ENCODE results near the gene STXBP6. TPM values are rescaled to one million over a fixed set of nuclear protein-coding genes. Genes with fewer than 3 reads are reported as not detected.

Gene STXBP6
- total and polyA plus RNA-seq, 2 of the 13 experiments (the other 11 are each of a cell fraction or from before 2014, with no cell fraction given), result 35.3 to 42.8 TPM

DNA sequence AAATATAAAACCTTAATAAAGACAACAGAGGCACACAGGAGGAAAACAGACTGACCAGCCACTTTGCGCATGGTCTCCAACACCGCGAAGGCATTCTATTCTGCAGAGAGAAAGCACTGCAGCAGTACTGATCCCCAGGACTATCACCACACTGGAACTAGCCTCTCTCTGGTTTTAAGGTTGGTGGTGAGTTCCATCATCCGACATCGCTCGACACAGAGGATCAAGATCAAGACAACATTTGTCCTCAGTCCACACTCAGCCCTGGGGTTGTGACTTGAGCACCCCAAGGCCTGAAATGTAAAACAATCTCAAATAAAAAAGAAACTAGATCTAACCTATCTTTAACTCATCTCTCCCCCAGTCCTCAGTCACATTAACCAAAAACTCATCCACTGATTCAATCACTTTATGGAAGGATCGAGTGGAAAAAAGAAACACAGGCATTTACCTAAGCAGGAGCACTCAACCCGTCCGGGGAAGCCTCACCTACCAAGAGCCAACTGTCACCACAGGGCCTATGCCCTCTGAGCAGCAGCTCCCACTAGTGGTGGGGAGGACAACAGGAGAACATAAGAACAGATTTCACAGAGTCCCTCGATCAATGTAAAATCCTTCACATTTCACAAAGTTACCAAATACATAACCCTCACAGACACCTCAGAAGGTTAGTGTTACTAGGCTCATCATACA, 17.7 kb downstream of the STXBP6 start (continued):
- TF ChIP-seq, protein P1, sequence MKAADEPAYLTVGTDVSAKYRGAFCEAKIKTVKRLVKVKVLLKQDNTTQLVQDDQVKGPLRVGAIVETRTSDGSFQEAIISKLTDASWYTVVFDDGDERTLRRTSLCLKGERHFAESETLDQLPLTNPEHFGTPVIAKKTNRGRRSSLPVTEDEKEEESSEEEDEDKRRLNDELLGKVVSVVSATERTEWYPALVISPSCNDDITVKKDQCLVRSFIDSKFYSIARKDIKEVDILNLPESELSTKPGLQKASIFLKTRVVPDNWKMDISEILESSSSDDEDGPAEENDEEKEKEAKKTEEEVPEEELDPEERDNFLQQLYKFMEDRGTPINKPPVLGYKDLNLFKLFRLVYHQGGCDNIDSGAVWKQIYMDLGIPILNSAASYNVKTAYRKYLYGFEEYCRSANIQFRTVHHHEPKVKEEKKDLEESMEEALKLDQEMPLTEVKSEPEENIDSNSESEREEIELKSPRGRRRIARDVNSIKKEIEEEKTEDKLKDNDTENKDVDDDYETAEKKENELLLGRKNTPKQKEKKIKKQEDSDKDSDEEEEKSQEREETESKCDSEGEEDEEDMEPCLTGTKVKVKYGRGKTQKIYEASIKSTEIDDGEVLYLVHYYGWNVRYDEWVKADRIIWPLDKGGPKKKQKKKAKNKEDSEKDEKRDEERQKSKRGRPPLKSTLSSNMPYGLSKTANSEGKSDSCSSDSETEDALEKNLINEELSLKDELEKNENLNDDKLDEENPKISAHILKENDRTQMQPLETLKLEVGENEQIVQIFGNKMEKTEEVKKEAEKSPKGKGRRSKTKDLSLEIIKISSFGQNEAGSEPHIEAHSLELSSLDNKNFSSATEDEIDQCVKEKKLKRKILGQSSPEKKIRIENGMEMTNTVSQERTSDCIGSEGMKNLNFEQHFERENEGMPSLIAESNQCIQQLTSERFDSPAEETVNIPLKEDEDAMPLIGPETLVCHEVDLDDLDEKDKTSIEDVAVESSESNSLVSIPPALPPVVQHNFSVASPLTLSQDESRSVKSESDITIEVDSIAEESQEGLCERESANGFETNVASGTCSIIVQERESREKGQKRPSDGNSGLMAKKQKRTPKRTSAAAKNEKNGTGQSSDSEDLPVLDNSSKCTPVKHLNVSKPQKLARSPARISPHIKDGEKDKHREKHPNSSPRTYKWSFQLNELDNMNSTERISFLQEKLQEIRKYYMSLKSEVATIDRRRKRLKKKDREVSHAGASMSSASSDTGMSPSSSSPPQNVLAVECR (CRISPR knock-in tag; IDR thresholded peaks at IDR 0.05; ENCODE audit: borderline replicate concordance), result peak; percentile 16; the same call in 1 of the 2 replicates
- TF ChIP-seq ZNF713 (CRISPR knock-in tag; IDR thresholded peaks at IDR 0.05), result no peak; the same call in 1 of the 2 replicates
- TF ChIP-seq, protein P2, sequence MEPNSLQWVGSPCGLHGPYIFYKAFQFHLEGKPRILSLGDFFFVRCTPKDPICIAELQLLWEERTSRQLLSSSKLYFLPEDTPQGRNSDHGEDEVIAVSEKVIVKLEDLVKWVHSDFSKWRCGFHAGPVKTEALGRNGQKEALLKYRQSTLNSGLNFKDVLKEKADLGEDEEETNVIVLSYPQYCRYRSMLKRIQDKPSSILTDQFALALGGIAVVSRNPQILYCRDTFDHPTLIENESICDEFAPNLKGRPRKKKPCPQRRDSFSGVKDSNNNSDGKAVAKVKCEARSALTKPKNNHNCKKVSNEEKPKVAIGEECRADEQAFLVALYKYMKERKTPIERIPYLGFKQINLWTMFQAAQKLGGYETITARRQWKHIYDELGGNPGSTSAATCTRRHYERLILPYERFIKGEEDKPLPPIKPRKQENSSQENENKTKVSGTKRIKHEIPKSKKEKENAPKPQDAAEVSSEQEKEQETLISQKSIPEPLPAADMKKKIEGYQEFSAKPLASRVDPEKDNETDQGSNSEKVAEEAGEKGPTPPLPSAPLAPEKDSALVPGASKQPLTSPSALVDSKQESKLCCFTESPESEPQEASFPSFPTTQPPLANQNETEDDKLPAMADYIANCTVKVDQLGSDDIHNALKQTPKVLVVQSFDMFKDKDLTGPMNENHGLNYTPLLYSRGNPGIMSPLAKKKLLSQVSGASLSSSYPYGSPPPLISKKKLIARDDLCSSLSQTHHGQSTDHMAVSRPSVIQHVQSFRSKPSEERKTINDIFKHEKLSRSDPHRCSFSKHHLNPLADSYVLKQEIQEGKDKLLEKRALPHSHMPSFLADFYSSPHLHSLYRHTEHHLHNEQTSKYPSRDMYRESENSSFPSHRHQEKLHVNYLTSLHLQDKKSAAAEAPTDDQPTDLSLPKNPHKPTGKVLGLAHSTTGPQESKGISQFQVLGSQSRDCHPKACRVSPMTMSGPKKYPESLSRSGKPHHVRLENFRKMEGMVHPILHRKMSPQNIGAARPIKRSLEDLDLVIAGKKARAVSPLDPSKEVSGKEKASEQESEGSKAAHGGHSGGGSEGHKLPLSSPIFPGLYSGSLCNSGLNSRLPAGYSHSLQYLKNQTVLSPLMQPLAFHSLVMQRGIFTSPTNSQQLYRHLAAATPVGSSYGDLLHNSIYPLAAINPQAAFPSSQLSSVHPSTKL (CRISPR knock-in tag; IDR thresholded peaks at IDR 0.05), result peak; percentile 67
- TF ChIP-seq SALL1 (CRISPR knock-in tag; IDR thresholded peaks at IDR 0.05), result peak; percentile 78
- TF ChIP-seq RBM39 (IDR thresholded peaks at IDR 0.05; ENCODE audit: low read depth, low read length, poor library complexity, severe bottlenecking), result no peak
- TF ChIP-seq, protein P3, sequence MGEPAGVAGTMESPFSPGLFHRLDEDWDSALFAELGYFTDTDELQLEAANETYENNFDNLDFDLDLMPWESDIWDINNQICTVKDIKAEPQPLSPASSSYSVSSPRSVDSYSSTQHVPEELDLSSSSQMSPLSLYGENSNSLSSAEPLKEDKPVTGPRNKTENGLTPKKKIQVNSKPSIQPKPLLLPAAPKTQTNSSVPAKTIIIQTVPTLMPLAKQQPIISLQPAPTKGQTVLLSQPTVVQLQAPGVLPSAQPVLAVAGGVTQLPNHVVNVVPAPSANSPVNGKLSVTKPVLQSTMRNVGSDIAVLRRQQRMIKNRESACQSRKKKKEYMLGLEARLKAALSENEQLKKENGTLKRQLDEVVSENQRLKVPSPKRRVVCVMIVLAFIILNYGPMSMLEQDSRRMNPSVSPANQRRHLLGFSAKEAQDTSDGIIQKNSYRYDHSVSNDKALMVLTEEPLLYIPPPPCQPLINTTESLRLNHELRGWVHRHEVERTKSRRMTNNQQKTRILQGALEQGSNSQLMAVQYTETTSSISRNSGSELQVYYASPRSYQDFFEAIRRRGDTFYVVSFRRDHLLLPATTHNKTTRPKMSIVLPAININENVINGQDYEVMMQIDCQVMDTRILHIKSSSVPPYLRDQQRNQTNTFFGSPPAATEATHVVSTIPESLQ (CRISPR knock-in tag; conservative IDR thresholded peaks at IDR 0.05), result 0 out of 2 replicates have a peak, but pooled peaks have one; percentile 39
- no peak for TF ChIP-seq SRF (IDR thresholded peaks at IDR 0.05; ENCODE audit: low read depth, low read length)
- 0 out of 2 replicates have a peak, but pooled peaks have one; percentile 58 for TF ChIP-seq DNMT3B (CRISPR knock-in tag; conservative IDR thresholded peaks at IDR 0.05)
- TF ChIP-seq, protein P4, sequence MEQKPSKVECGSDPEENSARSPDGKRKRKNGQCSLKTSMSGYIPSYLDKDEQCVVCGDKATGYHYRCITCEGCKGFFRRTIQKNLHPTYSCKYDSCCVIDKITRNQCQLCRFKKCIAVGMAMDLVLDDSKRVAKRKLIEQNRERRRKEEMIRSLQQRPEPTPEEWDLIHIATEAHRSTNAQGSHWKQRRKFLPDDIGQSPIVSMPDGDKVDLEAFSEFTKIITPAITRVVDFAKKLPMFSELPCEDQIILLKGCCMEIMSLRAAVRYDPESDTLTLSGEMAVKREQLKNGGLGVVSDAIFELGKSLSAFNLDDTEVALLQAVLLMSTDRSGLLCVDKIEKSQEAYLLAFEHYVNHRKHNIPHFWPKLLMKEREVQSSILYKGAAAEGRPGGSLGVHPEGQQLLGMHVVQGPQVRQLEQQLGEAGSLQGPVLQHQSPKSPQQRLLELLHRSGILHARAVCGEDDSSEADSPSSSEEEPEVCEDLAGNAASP (CRISPR knock-in tag; IDR thresholded peaks at IDR 0.05; ENCODE audit: borderline replicate concordance), result no peak
- TF ChIP-seq, protein P5, sequence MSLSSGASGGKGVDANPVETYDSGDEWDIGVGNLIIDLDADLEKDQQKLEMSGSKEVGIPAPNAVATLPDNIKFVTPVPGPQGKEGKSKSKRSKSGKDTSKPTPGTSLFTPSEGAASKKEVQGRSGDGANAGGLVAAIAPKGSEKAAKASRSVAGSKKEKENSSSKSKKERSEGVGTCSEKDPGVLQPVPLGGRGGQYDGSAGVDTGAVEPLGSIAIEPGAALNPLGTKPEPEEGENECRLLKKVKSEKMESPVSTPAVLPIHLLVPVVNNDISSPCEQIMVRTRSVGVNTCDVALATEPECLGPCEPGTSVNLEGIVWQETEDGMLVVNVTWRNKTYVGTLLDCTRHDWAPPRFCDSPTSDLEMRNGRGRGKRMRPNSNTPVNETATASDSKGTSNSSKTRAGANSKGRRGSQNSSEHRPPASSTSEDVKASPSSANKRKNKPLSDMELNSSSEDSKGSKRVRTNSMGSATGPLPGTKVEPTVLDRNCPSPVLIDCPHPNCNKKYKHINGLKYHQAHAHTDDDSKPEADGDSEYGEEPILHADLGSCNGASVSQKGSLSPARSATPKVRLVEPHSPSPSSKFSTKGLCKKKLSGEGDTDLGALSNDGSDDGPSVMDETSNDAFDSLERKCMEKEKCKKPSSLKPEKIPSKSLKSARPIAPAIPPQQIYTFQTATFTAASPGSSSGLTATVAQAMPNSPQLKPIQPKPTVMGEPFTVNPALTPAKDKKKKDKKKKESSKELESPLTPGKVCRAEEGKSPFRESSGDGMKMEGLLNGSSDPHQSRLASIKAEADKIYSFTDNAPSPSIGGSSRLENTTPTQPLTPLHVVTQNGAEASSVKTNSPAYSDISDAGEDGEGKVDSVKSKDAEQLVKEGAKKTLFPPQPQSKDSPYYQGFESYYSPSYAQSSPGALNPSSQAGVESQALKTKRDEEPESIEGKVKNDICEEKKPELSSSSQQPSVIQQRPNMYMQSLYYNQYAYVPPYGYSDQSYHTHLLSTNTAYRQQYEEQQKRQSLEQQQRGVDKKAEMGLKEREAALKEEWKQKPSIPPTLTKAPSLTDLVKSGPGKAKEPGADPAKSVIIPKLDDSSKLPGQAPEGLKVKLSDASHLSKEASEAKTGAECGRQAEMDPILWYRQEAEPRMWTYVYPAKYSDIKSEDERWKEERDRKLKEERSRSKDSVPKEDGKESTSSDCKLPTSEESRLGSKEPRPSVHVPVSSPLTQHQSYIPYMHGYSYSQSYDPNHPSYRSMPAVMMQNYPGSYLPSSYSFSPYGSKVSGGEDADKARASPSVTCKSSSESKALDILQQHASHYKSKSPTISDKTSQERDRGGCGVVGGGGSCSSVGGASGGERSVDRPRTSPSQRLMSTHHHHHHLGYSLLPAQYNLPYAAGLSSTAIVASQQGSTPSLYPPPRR (CRISPR knock-in tag; IDR thresholded peaks at IDR 0.05; ENCODE audit: borderline replicate concordance), result peak; percentile 53; the same call in 1 of the 2 replicates

Data from HepG2 (cell line).